H1 (cell line): ENCODE data around the gene KRT7. TPM values are rescaled to one million over a fixed set of nuclear protein-coding genes. Genes with fewer than 3 reads are reported as not detected.

Experiments used
- CTCF ChIA-PET: fragments of 300-600 bp; sonication (Branson Sonifier 250); formaldehyde crosslinking; loops from one replicate; lab custom pipeline; 2021; ENCODE audit not compliant: partially characterized antibody; lab: Charles Lee
- POLR2A ChIA-PET: fragments of 300-600 bp; sonication (Branson Sonifier 250); formaldehyde crosslinking; loops from one replicate; lab custom pipeline; 2021; ENCODE audit warnings: inconsistent platforms; ENCODE audit not compliant: partially characterized antibody; lab: Charles Lee
- DNase-seq, 2 experiments: peaks; one replicate each; pipeline versions ENCODE4 v3.0.0 to v3.0.0-alpha.2; 2010 to 2022; ENCODE audit warnings: low spot score in 2 of 2, low read depth in 1 of 2, mixed read lengths in 1 of 2
- FAIRE-seq: peaks from 2 replicates; lab custom pipeline; 2011; peaks lifted over from hg19 to GRCh38; lab: Jason Lieb, UNC
- H2AFZ ChIP-seq: 2 replicates; pipeline ENCODE4 v1.8.1; 2012; ENCODE audit warnings: low read length, inconsistent platforms
- H2AK5ac ChIP-seq: 2 replicates; pipeline ENCODE4 v1.6.1; 2013; ENCODE audit warnings: low read depth, low read length
- H2BK120ac ChIP-seq: replicated peaks from 2 replicates; pipeline ENCODE3; 2013; ENCODE audit warnings: low read depth, low read length, inconsistent platforms
- H2BK12ac ChIP-seq: 2 replicates; pipeline ENCODE4 v1.6.1; 2013; ENCODE audit warnings: low read depth, low read length
- H2BK15ac ChIP-seq: 2 replicates; pipeline ENCODE4 v1.6.1; 2013; ENCODE audit warnings: low read length
- H2BK20ac ChIP-seq: 2 replicates; pipeline ENCODE4 v1.6.1; 2013; ENCODE audit warnings: low read length
- H2BK5ac ChIP-seq: 2 replicates; pipeline ENCODE4 v1.6.1; 2013; ENCODE audit warnings: low read depth, low read length
- H3K14ac ChIP-seq: 2 replicates; pipeline ENCODE4 v1.6.1; 2013; ENCODE audit warnings: inconsistent platforms; ENCODE audit not compliant: insufficient read length
- H3K18ac ChIP-seq: 2 replicates; pipeline ENCODE4 v1.6.1; 2013; ENCODE audit warnings: low read length; ENCODE audit errors: extremely low read depth
- H3K23ac ChIP-seq: 2 replicates; pipeline ENCODE4 v1.6.1; 2013; ENCODE audit warnings: inconsistent platforms; ENCODE audit not compliant: insufficient read length
- H3K23me2 ChIP-seq: 2 replicates; pipeline ENCODE4 v1.6.1; 2013; ENCODE audit warnings: low read depth, low read length
- H3K27ac ChIP-seq: 2 replicates; pipeline ENCODE4 v1.6.1; 2011; ENCODE audit warnings: low read depth, low read length, inconsistent platforms
- H3K27me3 ChIP-seq, 4 experiments: replicated peaks in 1 of 4; 1 replicate in 1 of 4; 2 replicates in 3 of 4; pipeline versions ENCODE4 v1.6.1 to v1.8.1; 2011 to 2013; ENCODE audit warnings: low read length in 3 of 4, mild to moderate bottlenecking in 3 of 4, inconsistent platforms in 2 of 4, mixed read lengths in 2 of 4, moderate library complexity in 1 of 4; ENCODE audit not compliant: control insufficient read depth in 3 of 4, insufficient read depth in 3 of 4; ENCODE audit errors: extremely low read depth in 1 of 4
- H3K36me3 ChIP-seq, 4 experiments: 2 replicates each; pipeline versions ENCODE4 v1.6.1 to v1.8.1; 2011 to 2013; ENCODE audit warnings: mild to moderate bottlenecking in 4 of 4, low read length in 3 of 4, moderate library complexity in 2 of 4, control low read depth in 1 of 4, inconsistent platforms in 1 of 4; ENCODE audit not compliant: insufficient read depth in 4 of 4, control insufficient read depth in 2 of 4
- H3K4ac ChIP-seq: replicated peaks from 2 replicates; pipeline ENCODE3; 2013; ENCODE audit warnings: low read length, low read depth, mixed read lengths, inconsistent platforms; ENCODE audit not compliant: insufficient read length
- H3K4me1 ChIP-seq, 4 experiments: replicated peaks in 1 of 4; 1 replicate in 1 of 4; 2 replicates in 3 of 4; pipeline versions ENCODE4 v1.6.1 to v1.8.1; 2011 to 2013; ENCODE audit warnings: low read length in 3 of 4, inconsistent platforms in 2 of 4, mixed read lengths in 1 of 4; ENCODE audit not compliant: insufficient read depth in 4 of 4, control insufficient read depth in 3 of 4
- H3K4me2 ChIP-seq, 2 experiments: 2 replicates each; pipeline versions ENCODE4 v1.6.1 to v1.8.1; 2011 to 2013; ENCODE audit warnings: low read depth in 2 of 2, low read length in 2 of 2, control low read depth in 1 of 2, inconsistent platforms in 1 of 2, mild to moderate bottlenecking in 1 of 2; ENCODE audit not compliant: insufficient read depth in 1 of 2
- H3K4me3 ChIP-seq, 4 experiments: fragments of 200-600, 300-600 bp in 1 of 4; sonication (generic), shearing (Covaris generic), sonication (Bioruptor Twin) in 1 of 4; 2 replicates each; pipeline versions ENCODE4 v1.5.1 to v1.8.1; 2011 to 2016; ENCODE audit warnings: low read length in 4 of 4, low read depth in 3 of 4, control low read depth in 2 of 4, inconsistent platforms in 2 of 4, mild to moderate bottlenecking in 2 of 4, mixed read lengths in 1 of 4, moderate library complexity in 1 of 4; ENCODE audit not compliant: insufficient read depth in 2 of 4; ENCODE audit errors: extremely low read depth in 1 of 4
- H3K56ac ChIP-seq: replicated peaks from 2 replicates; pipeline ENCODE3; 2013; ENCODE audit warnings: low read depth, mild to moderate bottlenecking, mixed read lengths, low read length, inconsistent platforms; ENCODE audit not compliant: insufficient read length
- H3K79me1 ChIP-seq: 2 replicates; pipeline ENCODE4 v1.6.1; 2013; ENCODE audit warnings: low read depth, low read length, control low read depth
- H3K79me2 ChIP-seq, 2 experiments: 2 replicates each; pipeline versions ENCODE4 v1.6.1 to v1.8.1; 2012 to 2013; ENCODE audit warnings: low read length in 2 of 2, mild to moderate bottlenecking in 2 of 2, inconsistent platforms in 1 of 2; ENCODE audit not compliant: insufficient read depth in 2 of 2, control insufficient read depth in 1 of 2
- H3K9ac ChIP-seq, 4 experiments: replicated peaks in 1 of 4; 1 replicate in 1 of 4; 2 replicates in 3 of 4; pipeline versions ENCODE4 v1.6.1 to v1.8.1; 2011 to 2013; ENCODE audit warnings: low read depth in 3 of 4, low read length in 3 of 4, control low read depth in 2 of 4, mild to moderate bottlenecking in 2 of 4, moderate library complexity in 2 of 4, inconsistent platforms in 1 of 4; ENCODE audit errors: extremely low read depth in 1 of 4
- H3K9me3 ChIP-seq, 2 experiments: 2 replicates each; pipeline versions ENCODE4 v1.6.1 to v1.8.1; 2012 to 2013; ENCODE audit warnings: mild to moderate bottlenecking in 2 of 2, moderate library complexity in 2 of 2, control low read depth in 1 of 2, inconsistent platforms in 1 of 2, low read depth in 1 of 2, low read length in 1 of 2, mixed read lengths in 1 of 2; ENCODE audit not compliant: insufficient read depth in 2 of 2
- H4K20me1 ChIP-seq, 2 experiments: replicated peaks in 1 of 2; 2 replicates each; pipeline versions ENCODE3 to v1.8.1; 2011 to 2013; ENCODE audit warnings: inconsistent platforms in 2 of 2, low read length in 2 of 2, mild to moderate bottlenecking in 1 of 2; ENCODE audit not compliant: insufficient read depth in 2 of 2, control insufficient read depth in 1 of 2
- H4K5ac ChIP-seq: 2 replicates; pipeline ENCODE4 v1.6.1; 2013; ENCODE audit warnings: low read length, low read depth, mixed read lengths, inconsistent platforms; ENCODE audit not compliant: insufficient read length
- H4K8ac ChIP-seq: 2 replicates; pipeline ENCODE4 v1.8.0; 2013; ENCODE audit warnings: mild to moderate bottlenecking, moderate library complexity, low read length, inconsistent platforms; ENCODE audit not compliant: insufficient read depth; ENCODE audit errors: extremely low read depth
- H4K91ac ChIP-seq: replicated peaks from 2 replicates; pipeline ENCODE3; 2013; ENCODE audit warnings: low read length, mixed read lengths, inconsistent platforms; ENCODE audit not compliant: insufficient read length
- ASH2L ChIP-seq: fragments of 200-600, 300-600 bp; sonication (generic); IDR thresholded peaks from one replicate; pipeline ENCODE4 v1.7.1; 2017; ENCODE audit warnings: low read length
- BACH1 ChIP-seq: IDR thresholded peaks from 2 replicates; pipeline ENCODE4 v1.6.1; 2012; ENCODE audit warnings: low read length, improper control_type of control experiment
- CREB1 ChIP-seq: IDR thresholded peaks from 2 replicates; pipeline ENCODE4 v1.6.1; 2012; ENCODE audit warnings: inconsistent platforms
- KDM4A ChIP-seq: IDR thresholded peaks from one replicate; pipeline ENCODE4 v1.7.1; 2012; ENCODE audit warnings: low read depth, mild to moderate bottlenecking, moderate library complexity, low read length, inconsistent platforms; ENCODE audit not compliant: severe bottlenecking
- PHF8 ChIP-seq: fragments of 200-600 bp; sonication (generic); conservative IDR thresholded peaks from 2 replicates; pipeline ENCODE4 v1.7.1; 2012; ENCODE audit warnings: low read depth, mild to moderate bottlenecking, inconsistent platforms, low read length, moderate library complexity
- RAD21 ChIP-seq, 2 experiments: IDR thresholded peaks in 1 of 2; conservative IDR thresholded peaks in 1 of 2; 2 replicates each; pipeline ENCODE4 v1.6.1; 2011; ENCODE audit warnings: low read depth in 2 of 2, low read length in 2 of 2, improper control_type of control experiment in 1 of 2, inconsistent platforms in 1 of 2, mild to moderate bottlenecking in 1 of 2, moderate library complexity in 1 of 2
- RFX5 ChIP-seq: IDR thresholded peaks from 2 replicates; pipeline ENCODE4 v1.6.1; 2011; ENCODE audit warnings: low read depth, low read length, improper control_type of control experiment, borderline replicate concordance
- RXRA ChIP-seq: IDR thresholded peaks from 2 replicates; pipeline ENCODE4 v1.6.1; 2011; ENCODE audit warnings: low read depth, mild to moderate bottlenecking, low read length, moderate library complexity; ENCODE audit not compliant: insufficient read depth
- SIN3A ChIP-seq, 2 experiments: IDR thresholded peaks in 1 of 2; conservative IDR thresholded peaks in 1 of 2; 2 replicates each; pipeline ENCODE4 v1.6.1; 2011 to 2012; ENCODE audit warnings: low read length in 2 of 2, improper control_type of control experiment in 1 of 2, low read depth in 1 of 2, mild to moderate bottlenecking in 1 of 2
- SP4 ChIP-seq: IDR thresholded peaks from 2 replicates; pipeline ENCODE4 v1.6.1; 2012; ENCODE audit warnings: low read length, inconsistent platforms
- WGBS, 2 experiments: shearing (Covaris generic) in 1 of 2; methylation state at CpG; one replicate each; pipeline versions ENCODE4 v1.1.6 to v1.1.7; 2013 to 2015; ENCODE audit warnings: low lambda C conversion rate in 2 of 2, mixed read lengths in 2 of 2, inconsistent platforms in 1 of 2, low coverage in 1 of 2, missing lambda C conversion rate in 1 of 2; ENCODE audit not compliant: insufficient replicate concordance in 2 of 2, insufficient coverage in 1 of 2, insufficient read length in 1 of 2; ENCODE audit errors: extremely low coverage in 1 of 2, missing lambda C conversion rate in 1 of 2; 5-methylcytosine and 5-hydroxymethylcytosine counted together
- polyA plus RNA-seq, 7 experiments: library from polyadenylated mRNA; depleted of rRNA in 3 of 7; stranded (reverse) in 5 of 7; unstranded in 2 of 7; fragments of >200 nt in 5 of 7; fragments of 200-250 nt in 2 of 7; gene quantifications; 1 replicate in 5 of 7; 2 replicates in 1 of 7; 4 replicates in 1 of 7; pipeline versions ENCODE4 v1.2.1 to v1.2.3, GENCODE V29; 2011 to 2013; ENCODE audit warnings: missing spikeins in 2 of 7, mixed read lengths in 2 of 7
- total RNA-seq: library from RNA; stranded (reverse); fragmentation: NEBNext Ultra II Directional; extraction: Animal tissue kit (Norgen Biotek cat#: 25700); gene quantifications from 2 replicates; pipeline ENCODE4 v1.2.1, GENCODE V29; 2021
- TF ChIP-seq, protein P1 (sequence below), 3 experiments: IDR thresholded peaks; 1 replicate in 2 of 3; 2 replicates in 1 of 3; pipeline versions ENCODE4 v1.5.1 to v1.6.1; 2011; ENCODE audit warnings: low read length in 3 of 3, mild to moderate bottlenecking in 3 of 3, inconsistent platforms in 2 of 3, low read depth in 1 of 3, moderate library complexity in 1 of 3; ENCODE audit not compliant: insufficient read depth in 1 of 3; ENCODE audit errors: control extremely low read depth in 1 of 3

The KRT7 gene
- total and polyA plus RNA-seq, 2 of the 8 experiments (the other 6 are each of a cell fraction or from before 2014, with no cell fraction given) = 13.2 to 19.0 TPM

DNA sequence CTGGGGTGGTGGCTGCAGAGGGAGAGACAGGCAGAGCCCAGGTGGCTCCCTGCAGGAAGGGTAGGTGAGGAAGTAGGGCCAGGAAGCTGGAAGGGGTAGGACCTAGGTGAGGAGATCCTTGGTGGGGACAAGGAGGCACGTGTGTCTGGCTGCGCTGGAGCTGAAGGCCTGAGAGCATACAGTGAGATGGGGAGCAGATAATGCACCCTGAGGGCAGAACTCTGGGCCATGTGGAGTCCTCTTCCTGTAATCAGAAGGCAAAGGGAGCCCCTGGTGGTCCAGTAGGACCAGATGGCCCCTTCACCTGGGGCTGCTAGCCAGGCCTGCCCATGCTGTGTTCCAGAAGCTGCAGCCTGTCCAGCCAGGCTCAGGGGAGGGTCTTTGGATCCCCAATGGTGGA, 25.9 kb upstream of the KRT7 start:
- Histone ChIP-seq H3K4ac (no peak overlapping the region), H2BK15ac (no peak overlapping the region), H4K20me1 (no peaks in the 10 kb centered on the region), H3K23me2 (no peaks in the 10 kb centered on the region), H3K79me1 (no peaks in the 10 kb centered on the region), H3K27me3 (no peaks in the 10 kb centered on the region), H4K91ac (no peak overlapping the region), H3K4me2 (no peak overlapping the region), H3K79me2 (no peaks in the 10 kb centered on the region), H2BK20ac (no peak overlapping the region), H3K9me3 (no peaks in the 10 kb centered on the region), H2BK5ac (no peak overlapping the region), H2AFZ (no peak overlapping the region), H3K14ac (no peak overlapping the region), H3K27ac (no peak overlapping the region), H3K4me3 (no peak overlapping the region), H3K36me3 (no peaks in the 10 kb centered on the region), H3K23ac (no peak overlapping the region), H3K56ac (no peak overlapping the region), H4K8ac (no peak overlapping the region), H2BK120ac (no peak overlapping the region), H2BK12ac (no peak overlapping the region), H4K5ac (no peak overlapping the region), H3K18ac (no peak overlapping the region), H3K4me1 (peaks cover 0 to 12% (median 3%) of the 10 kb centered on the region in 4 experiments; a peak in 3 of 7 replicates), H3K9ac (no peak overlapping the region), H2AK5ac (no peak overlapping the region)
- no peak for DNase-seq
- no peak for FAIRE-seq
- ChIA-PET CTCF (interaction anchor here (1.3 to 13.2 kb wide), 8 partner anchors 9 to 105 kb away, joined by 5 to 146 read pairs (median 12); no protein-coding TSS in a partner anchor), POLR2A (no interaction called here)
- WGBS, 2 experiments = 100% methylated on average over 2 of the region's 2 CpGs; no CpG with 5 or more reads in 1 of the 2 experiments
- TF ChIP-seq PHF8 (no peak), ASH2L (no peak), KDM4A (no peak), RXRA (no peak), RAD21 (IDR thresholded peaks at IDR 0.05 in 1 of 2, conservative IDR thresholded peaks at IDR 0.05 in 1 of 2; ENCODE audit: low read depth in 2 of 2, low read length in 2 of 2) (peak in 1 of 2 experiments; percentile 21; a peak in 1 of 4 replicates), BACH1 (no peak), CREB1 (no peak), SP4 (no peak), RFX5 (no peak), SIN3A (conservative IDR thresholded peaks at IDR 0.05 in 1 of 2, IDR thresholded peaks at IDR 0.05 in 1 of 2; ENCODE audit: low read depth in 1 of 2, low read length in 2 of 2) (no peak)
- TF ChIP-seq, protein P1, sequence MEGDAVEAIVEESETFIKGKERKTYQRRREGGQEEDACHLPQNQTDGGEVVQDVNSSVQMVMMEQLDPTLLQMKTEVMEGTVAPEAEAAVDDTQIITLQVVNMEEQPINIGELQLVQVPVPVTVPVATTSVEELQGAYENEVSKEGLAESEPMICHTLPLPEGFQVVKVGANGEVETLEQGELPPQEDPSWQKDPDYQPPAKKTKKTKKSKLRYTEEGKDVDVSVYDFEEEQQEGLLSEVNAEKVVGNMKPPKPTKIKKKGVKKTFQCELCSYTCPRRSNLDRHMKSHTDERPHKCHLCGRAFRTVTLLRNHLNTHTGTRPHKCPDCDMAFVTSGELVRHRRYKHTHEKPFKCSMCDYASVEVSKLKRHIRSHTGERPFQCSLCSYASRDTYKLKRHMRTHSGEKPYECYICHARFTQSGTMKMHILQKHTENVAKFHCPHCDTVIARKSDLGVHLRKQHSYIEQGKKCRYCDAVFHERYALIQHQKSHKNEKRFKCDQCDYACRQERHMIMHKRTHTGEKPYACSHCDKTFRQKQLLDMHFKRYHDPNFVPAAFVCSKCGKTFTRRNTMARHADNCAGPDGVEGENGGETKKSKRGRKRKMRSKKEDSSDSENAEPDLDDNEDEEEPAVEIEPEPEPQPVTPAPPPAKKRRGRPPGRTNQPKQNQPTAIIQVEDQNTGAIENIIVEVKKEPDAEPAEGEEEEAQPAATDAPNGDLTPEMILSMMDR (IDR thresholded peaks at IDR 0.05; ENCODE audit: control extremely low read depth in 1 of 3, insufficient read depth in 1 of 3, low read depth in 1 of 3, low read length in 3 of 3) = peak in 1 of 3 experiments; percentile 3; a peak in 1 of 4 replicates
